Activated B cell treated with CpG ODN at 0.5 μM for 24 hours (primary cell): ENCODE data around the gene DIAPH3. TPM values are rescaled to one million over a fixed set of nuclear protein-coding genes. Genes with fewer than 3 reads are reported as not detected.

Experiments
- ATAC-seq: fragments of 200-7000 bp; cut with Tn5 transposase; one replicate; pipeline ENCODE4 v1.10.0; 2021; ENCODE audit warnings: low read depth, mild to moderate bottlenecking, moderate library complexity
- CTCF ChIA-PET: fragments of 350-600 bp; sonication (Branson Sonifier 250); formaldehyde crosslinking; loops from one replicate; lab custom pipeline; 2021; ENCODE audit warnings: antibody characterized with exemption; lab: Charles Lee
- POLR2A ChIA-PET: fragments of 350-600 bp; sonication (Branson Sonifier 250); formaldehyde crosslinking; loops from one replicate; lab custom pipeline; 2021; ENCODE audit warnings: antibody characterized with exemption; lab: Charles Lee
- DNase-seq: peaks from one replicate; pipeline ENCODE4 v3.0.0; 2022
- H3K27ac Mint-ChIP-seq: one replicate; pipeline ENCODE4 v1.8.0; 2020; ENCODE audit warnings: mixed read lengths
- H3K27me3 Mint-ChIP-seq: one replicate; pipeline ENCODE4 v1.8.0; 2021; ENCODE audit warnings: mixed read lengths
- H3K36me3 Mint-ChIP-seq: one replicate; pipeline ENCODE4 v1.8.0; 2021; ENCODE audit warnings: low read depth, mixed read lengths
- H3K4me1 Mint-ChIP-seq: one replicate; pipeline ENCODE4 v1.8.0; 2021; ENCODE audit warnings: mixed read lengths
- H3K4me3 Mint-ChIP-seq: one replicate; pipeline ENCODE4 v1.8.0; 2020; ENCODE audit warnings: mild to moderate bottlenecking, mixed read lengths
- H3K9me3 Mint-ChIP-seq: one replicate; pipeline ENCODE4 v1.8.0; 2020; ENCODE audit warnings: mixed read lengths
- intact Hi-C: fragments of 100-400 bp; cut with micrococcal nuclease; formaldehyde crosslinking; loops from one replicate; pipeline ENCODE4 v1.15.1; 2024
- total RNA-seq: library from RNA; stranded (reverse); gene quantifications from 2 replicates; pipeline ENCODE4 v1.2.3, GENCODE V29; 2022
- TF ChIP-seq, protein P1 (sequence below): fragments of 200-600 bp; IDR thresholded peaks from one replicate; pipeline ENCODE4 v1.8.0; 2022; ENCODE audit warnings: antibody characterized with exemption, mild to moderate bottlenecking

Gene DIAPH3
- total RNA-seq, 1 donor from 2014 or later, result 0.38 TPM

DNA sequence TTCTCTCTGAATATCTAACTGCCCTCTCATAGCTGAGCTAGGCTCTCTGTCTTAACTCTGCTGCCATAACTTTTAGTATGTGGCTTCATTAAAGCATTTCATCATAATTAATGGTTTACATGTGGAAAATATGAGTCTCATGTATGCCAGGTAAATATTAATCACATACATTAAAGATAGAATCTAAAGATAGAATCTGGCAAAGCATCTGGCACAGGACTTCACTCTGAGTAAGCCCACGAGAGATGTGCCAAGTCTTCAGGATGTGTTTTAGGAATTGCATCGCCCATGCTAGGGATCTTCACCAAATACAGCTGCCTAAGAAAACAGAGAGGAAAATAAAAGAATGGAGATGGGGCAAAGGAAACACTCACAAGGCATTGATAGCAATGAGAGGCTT is 285.8 kb downstream of the DIAPH3 start:
- Mint-ChIP-seq H3K4me1 (no peaks in the 10 kb centered on the region), H3K36me3 (no peaks in the 10 kb centered on the region), H3K4me3 (no peak overlapping the region), H3K27me3 (no peaks in the 10 kb centered on the region), H3K9me3 (no peaks in the 10 kb centered on the region), H3K27ac (no peak overlapping the region)
- intact Hi-C loops, result no loop called here
- ChIA-PET POLR2A (no interaction called here), CTCF (no interaction called here)
- DNase-seq (no peak), ATAC-seq (no peak)
- TF ChIP-seq, protein P1, sequence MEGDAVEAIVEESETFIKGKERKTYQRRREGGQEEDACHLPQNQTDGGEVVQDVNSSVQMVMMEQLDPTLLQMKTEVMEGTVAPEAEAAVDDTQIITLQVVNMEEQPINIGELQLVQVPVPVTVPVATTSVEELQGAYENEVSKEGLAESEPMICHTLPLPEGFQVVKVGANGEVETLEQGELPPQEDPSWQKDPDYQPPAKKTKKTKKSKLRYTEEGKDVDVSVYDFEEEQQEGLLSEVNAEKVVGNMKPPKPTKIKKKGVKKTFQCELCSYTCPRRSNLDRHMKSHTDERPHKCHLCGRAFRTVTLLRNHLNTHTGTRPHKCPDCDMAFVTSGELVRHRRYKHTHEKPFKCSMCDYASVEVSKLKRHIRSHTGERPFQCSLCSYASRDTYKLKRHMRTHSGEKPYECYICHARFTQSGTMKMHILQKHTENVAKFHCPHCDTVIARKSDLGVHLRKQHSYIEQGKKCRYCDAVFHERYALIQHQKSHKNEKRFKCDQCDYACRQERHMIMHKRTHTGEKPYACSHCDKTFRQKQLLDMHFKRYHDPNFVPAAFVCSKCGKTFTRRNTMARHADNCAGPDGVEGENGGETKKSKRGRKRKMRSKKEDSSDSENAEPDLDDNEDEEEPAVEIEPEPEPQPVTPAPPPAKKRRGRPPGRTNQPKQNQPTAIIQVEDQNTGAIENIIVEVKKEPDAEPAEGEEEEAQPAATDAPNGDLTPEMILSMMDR, result no peak

DNA sequence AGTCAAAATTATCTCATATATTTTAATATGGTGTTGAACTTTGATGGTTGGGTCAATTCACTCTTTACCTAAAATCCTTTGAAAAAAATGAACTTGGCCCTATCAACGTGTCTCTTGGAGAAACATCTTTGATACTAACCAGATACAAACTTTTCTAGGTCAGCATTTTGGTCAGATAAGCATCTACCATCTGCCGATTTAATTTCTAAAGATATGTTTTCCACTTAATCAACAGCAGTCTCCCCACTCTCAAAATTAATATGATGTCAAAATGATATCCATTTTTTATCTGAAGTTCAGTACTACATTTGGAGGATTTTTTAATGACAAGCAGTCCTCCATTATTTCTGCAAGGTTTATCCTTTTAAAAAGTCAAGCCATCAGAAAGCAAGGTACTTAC is 288.8 kb downstream of the DIAPH3 start:
- TF ChIP-seq, protein P1, result no peak
- intact Hi-C loops, result no loop called here
- Mint-ChIP-seq H3K9me3 (no peaks in the 10 kb centered on the region), H3K27me3 (no peaks in the 10 kb centered on the region), H3K4me1 (no peaks in the 10 kb centered on the region), H3K27ac (no peak overlapping the region), H3K36me3 (no peaks in the 10 kb centered on the region), H3K4me3 (no peak overlapping the region)
- ChIA-PET POLR2A (no interaction called here), CTCF (no interaction called here)
- no peak for ATAC-seq
- DNase-seq, result no peak

DNA sequence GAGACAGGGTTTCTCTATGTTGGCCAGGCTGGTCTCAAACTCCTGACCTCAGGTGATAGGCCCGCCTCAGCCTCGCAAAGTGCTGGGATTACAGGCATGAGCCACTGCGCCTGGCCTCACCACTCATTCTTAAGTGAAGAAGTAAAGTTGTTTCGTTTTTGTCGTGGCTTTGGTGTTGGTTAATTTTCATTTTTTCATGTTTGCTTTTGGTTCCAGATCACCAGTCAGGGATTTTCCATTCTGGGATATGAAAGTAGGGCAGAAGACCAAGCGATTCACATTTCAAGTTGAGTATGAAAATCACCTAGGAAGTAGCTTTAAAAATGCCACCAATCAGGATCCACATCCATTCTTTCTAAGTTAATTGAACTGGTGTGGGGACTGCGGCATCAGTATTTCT is 289.9 kb downstream of the DIAPH3 start:
- Mint-ChIP-seq H3K4me3 (no peak overlapping the region), H3K27ac (no peak overlapping the region), H3K36me3 (no peaks in the 10 kb centered on the region), H3K27me3 (no peaks in the 10 kb centered on the region), H3K4me1 (no peaks in the 10 kb centered on the region), H3K9me3 (no peaks in the 10 kb centered on the region)
- TF ChIP-seq, protein P1, result no peak
- CTCF ChIA-PET, result no interaction called here
- intact Hi-C loops, result no loop called here
- no peak for ATAC-seq
- no peak for DNase-seq
- POLR2A ChIA-PET, result no interaction called here

DNA sequence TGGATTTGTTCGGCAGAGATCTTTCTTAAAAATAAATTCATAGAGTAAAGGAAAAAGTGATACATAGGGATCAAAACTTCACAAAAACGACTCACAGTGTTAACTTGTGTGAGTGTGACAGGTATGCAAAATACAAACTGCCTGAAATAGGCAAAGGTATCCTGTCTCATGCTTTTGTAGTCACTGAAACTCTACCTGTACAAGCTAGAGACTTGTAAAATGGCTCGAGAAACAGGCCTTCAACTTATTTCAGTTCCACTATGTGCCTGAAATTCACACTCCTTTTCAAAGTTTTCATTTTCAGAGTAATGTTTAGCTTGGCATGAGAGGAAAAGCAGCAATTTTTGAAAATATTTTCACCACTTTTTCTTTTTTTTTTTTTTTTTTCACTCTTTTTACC is 290.4 kb downstream of the DIAPH3 start:
- DNase-seq (no peak), ATAC-seq (no peak)
- no peaks in the 10 kb centered on the region for H3K9me3 Mint-ChIP-seq
- POLR2A ChIA-PET, result no interaction called here
- intact Hi-C loops, result no loop called here
- no peaks in the 10 kb centered on the region for H3K4me1 Mint-ChIP-seq
- no peaks in the 10 kb centered on the region for H3K27me3 Mint-ChIP-seq
- no peak overlapping the region for H3K4me3 Mint-ChIP-seq
- no peak overlapping the region for H3K27ac Mint-ChIP-seq
- H3K36me3 Mint-ChIP-seq, result no peaks in the 10 kb centered on the region
- TF ChIP-seq, protein P1, result no peak
- CTCF ChIA-PET, result no interaction called here

DNA sequence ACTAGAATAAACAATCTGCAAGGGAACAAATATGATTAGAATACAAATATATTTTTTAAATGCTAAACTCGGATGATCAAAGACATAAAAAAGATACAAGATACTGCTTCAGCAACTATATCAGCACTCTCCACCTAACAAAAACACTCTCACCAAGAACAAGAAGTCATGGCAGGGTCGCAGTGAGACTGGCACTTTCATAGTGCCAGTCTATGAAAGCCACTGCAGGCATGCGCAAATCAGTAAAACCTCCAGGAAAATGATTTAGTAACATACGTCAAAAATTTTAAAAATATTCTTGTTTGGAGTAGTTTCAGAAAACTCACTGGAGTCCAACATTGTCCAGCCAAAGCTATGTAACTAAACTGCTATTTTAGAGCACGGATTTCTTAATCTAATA is 295.9 kb downstream of the DIAPH3 start:
- Mint-ChIP-seq H3K4me1 (no peaks in the 10 kb centered on the region), H3K36me3 (no peaks in the 10 kb centered on the region), H3K27me3 (no peaks in the 10 kb centered on the region), H3K4me3 (no peak overlapping the region), H3K9me3 (no peaks in the 10 kb centered on the region), H3K27ac (no peak overlapping the region)
- POLR2A ChIA-PET, result no interaction called here
- TF ChIP-seq, protein P1, result no peak
- intact Hi-C loops, result no loop called here
- CTCF ChIA-PET, result no interaction called here
- no peak for DNase-seq
- ATAC-seq, result no peak
